H9 (cell line): ENCODE data around the gene SCCPDH. TPM values are rescaled to one million over a fixed set of nuclear protein-coding genes. Genes with fewer than 3 reads are reported as not detected.
A peak's percentile ranks its signal among the peaks of the same experiment; 100 is the strongest.
"Not testable (repeated sequence)": the region's sequence is repeated elsewhere in the genome, so short reads cannot be mapped to it uniquely, and the experiment has no call there.

Experiments
- DNase-seq: peaks from one replicate; pipeline ENCODE4 v3.0.0-alpha.2; 2017
- H2AFZ ChIP-seq: one replicate; pipeline ENCODE4 v1.6.1; 2013; ENCODE audit warnings: mild to moderate bottlenecking, low read length, control low read depth, moderate library complexity
- H2AK5ac ChIP-seq: 2 replicates; pipeline ENCODE4 v1.6.1; 2013; ENCODE audit warnings: low read length, control low read depth, mixed read lengths; ENCODE audit not compliant: insufficient read length
- H2BK120ac ChIP-seq: one replicate; pipeline ENCODE4 v1.6.1; 2013; ENCODE audit warnings: low read depth, mild to moderate bottlenecking, low read length, control low read depth, inconsistent platforms; ENCODE audit not compliant: poor library complexity, severe bottlenecking
- H2BK12ac ChIP-seq: 2 replicates; pipeline ENCODE4 v1.6.1; 2013; ENCODE audit warnings: low read length, control low read depth, mixed read lengths, low read depth; ENCODE audit not compliant: insufficient read length
- H2BK15ac ChIP-seq: 2 replicates; pipeline ENCODE4 v1.6.1; 2013; ENCODE audit warnings: low read depth, low read length, control low read depth
- H2BK20ac ChIP-seq: one replicate; pipeline ENCODE4 v1.6.1; 2013; ENCODE audit warnings: low read depth, mild to moderate bottlenecking, low read length, control low read depth, inconsistent platforms; ENCODE audit not compliant: poor library complexity, severe bottlenecking
- H2BK5ac ChIP-seq: 2 replicates; pipeline ENCODE4 v1.6.1; 2013; ENCODE audit warnings: low read length, control low read depth, mixed read lengths; ENCODE audit not compliant: insufficient read length
- H3K14ac ChIP-seq: 2 replicates; pipeline ENCODE4 v1.6.1; 2013; ENCODE audit warnings: low read length, control low read depth; ENCODE audit not compliant: insufficient read depth
- H3K18ac ChIP-seq: 2 replicates; pipeline ENCODE4 v1.6.1; 2013; ENCODE audit warnings: low read depth, mild to moderate bottlenecking, mixed read lengths, low read length, control low read depth; ENCODE audit not compliant: insufficient read length
- H3K23ac ChIP-seq: 2 replicates; pipeline ENCODE4 v1.6.1; 2013; ENCODE audit warnings: low read length, control low read depth, mixed read lengths, low read depth; ENCODE audit not compliant: insufficient read length
- H3K23me2 ChIP-seq: 2 replicates; pipeline ENCODE4 v1.6.1; 2013; ENCODE audit warnings: low read depth, mild to moderate bottlenecking, mixed read lengths, low read length, control low read depth; ENCODE audit not compliant: insufficient read length, poor library complexity, severe bottlenecking
- H3K27ac ChIP-seq: 2 replicates; pipeline ENCODE4 v1.5.1; 2013; ENCODE audit warnings: low read length, control low read depth, mixed read lengths, low read depth; ENCODE audit not compliant: insufficient read length
- H3K27me3 ChIP-seq: 2 replicates; pipeline ENCODE4 v1.6.1; 2013; ENCODE audit warnings: low read length, control low read depth, inconsistent platforms; ENCODE audit not compliant: insufficient read depth
- H3K4ac ChIP-seq: 2 replicates; pipeline ENCODE4 v1.6.1; 2013; ENCODE audit warnings: low read depth, mild to moderate bottlenecking, control low read depth, inconsistent platforms, low read length, moderate library complexity
- H3K4me1 ChIP-seq: 2 replicates; pipeline ENCODE4 v1.6.1; 2013; ENCODE audit warnings: low read length, control low read depth, inconsistent platforms; ENCODE audit not compliant: insufficient read depth
- H3K4me2 ChIP-seq: 2 replicates; pipeline ENCODE4 v1.6.1; 2013; ENCODE audit warnings: low read length, control low read depth, mixed read lengths; ENCODE audit not compliant: insufficient read length, insufficient read depth
- H3K56ac ChIP-seq: 2 replicates; pipeline ENCODE4 v1.6.1; 2013; ENCODE audit warnings: low read depth, mild to moderate bottlenecking, mixed read lengths, low read length, control low read depth; ENCODE audit not compliant: insufficient read length
- H3K79me1 ChIP-seq: 2 replicates; pipeline ENCODE4 v1.6.1; 2013; ENCODE audit warnings: low read depth, mild to moderate bottlenecking, moderate library complexity, low read length, control low read depth, inconsistent platforms; ENCODE audit not compliant: insufficient read depth, poor library complexity, severe bottlenecking
- H3K79me2 ChIP-seq: 2 replicates; pipeline ENCODE4 v1.6.1; 2013; ENCODE audit warnings: low read length, control low read depth, inconsistent platforms; ENCODE audit not compliant: insufficient read depth
- H3K9ac ChIP-seq: 2 replicates; pipeline ENCODE4 v1.6.1; 2013; ENCODE audit warnings: low read length, control low read depth, mixed read lengths; ENCODE audit not compliant: insufficient read length; ENCODE audit errors: extremely low read depth
- H3K9me3 ChIP-seq: one replicate; pipeline ENCODE4 v1.6.1; 2013; ENCODE audit warnings: low read depth, low read length, inconsistent platforms; ENCODE audit not compliant: control insufficient read depth
- H3T11ph ChIP-seq: one replicate; pipeline ENCODE4 v1.6.1; 2013; ENCODE audit warnings: mild to moderate bottlenecking, low read length, control low read depth, inconsistent platforms
- H4K20me1 ChIP-seq: one replicate; pipeline ENCODE4 v1.6.1; 2013; ENCODE audit not compliant: control insufficient read depth, insufficient read length, insufficient read depth
- H4K5ac ChIP-seq: 2 replicates; pipeline ENCODE4 v1.6.1; 2013; ENCODE audit warnings: low read depth, mild to moderate bottlenecking, mixed read lengths, low read length, control low read depth; ENCODE audit not compliant: insufficient read length
- H4K8ac ChIP-seq: replicated peaks from 2 replicates; pipeline ENCODE4 v1.6.1; 2013; ENCODE audit warnings: low read length, control low read depth, mixed read lengths, low read depth; ENCODE audit not compliant: insufficient read length
- H4K91ac ChIP-seq: 2 replicates; pipeline ENCODE4 v1.6.1; 2013; ENCODE audit warnings: low read depth, mild to moderate bottlenecking, moderate library complexity, mixed read lengths, low read length, control low read depth; ENCODE audit not compliant: insufficient read length
- H3K27ac Mint-ChIP-seq, 3 experiments: 2 replicates in 2 of 3; 3 replicates in 1 of 3; pipeline ENCODE4 v1.8.0; 2020 to 2021; ENCODE audit warnings: mixed read lengths in 3 of 3, mild to moderate bottlenecking in 1 of 3, moderate library complexity in 1 of 3
- H3K27me3 Mint-ChIP-seq: 2 replicates; pipeline ENCODE4 v1.8.0; 2021; ENCODE audit warnings: low read depth, mild to moderate bottlenecking, moderate library complexity, mixed read lengths
- H3K36me3 Mint-ChIP-seq, 3 experiments: 2 replicates in 2 of 3; 3 replicates in 1 of 3; pipeline ENCODE4 v1.8.0; 2020 to 2021; ENCODE audit warnings: low read depth in 3 of 3, mixed read lengths in 3 of 3; ENCODE audit not compliant: insufficient read depth in 1 of 3
- H3K4me1 Mint-ChIP-seq, 2 experiments: 2 replicates each; pipeline ENCODE4 v1.8.0; 2020; ENCODE audit warnings: mixed read lengths in 2 of 2
- H3K4me3 Mint-ChIP-seq, 2 experiments: 2 replicates in 1 of 2; 3 replicates in 1 of 2; pipeline ENCODE4 v1.8.0; 2020 to 2021; ENCODE audit warnings: mild to moderate bottlenecking in 2 of 2, mixed read lengths in 2 of 2, moderate library complexity in 1 of 2
- H3K9me3 Mint-ChIP-seq, 2 experiments: 2 replicates in 1 of 2; 3 replicates in 1 of 2; pipeline ENCODE4 v1.8.0; 2020; ENCODE audit warnings: mild to moderate bottlenecking in 2 of 2, mixed read lengths in 2 of 2, moderate library complexity in 1 of 2
- WGBS: extraction: QIAGEN DNeasy Blood & Tissue Kit; methylation state at CpG from one replicate; pipeline ENCODE4 v1.1.7; 2013; ENCODE audit warnings: missing lambda C conversion rate, low lambda C conversion rate, mixed read lengths; ENCODE audit not compliant: insufficient read length; ENCODE audit errors: extremely low coverage; 5-methylcytosine and 5-hydroxymethylcytosine counted together
- total RNA-seq: library from RNA; stranded (reverse); gene quantifications from 2 replicates; pipeline ENCODE4 v1.2.1, GENCODE V29; 2021

The SCCPDH gene
- total RNA-seq, 1 experiment from 2014 or later: 20.7 TPM

- not testable (repeated sequence) for H2BK5ac ChIP-seq, H3K23ac ChIP-seq, H3K4me3 Mint-ChIP-seq, H3K9ac ChIP-seq, H2BK12ac ChIP-seq, H3K14ac ChIP-seq, H2AK5ac ChIP-seq, H4K20me1 ChIP-seq, H3K27ac ChIP-seq, H4K5ac ChIP-seq, H3K79me1 ChIP-seq, H3K4ac ChIP-seq, H3K79me2 ChIP-seq, H3K9me3 ChIP-seq, H3T11ph ChIP-seq, H3K27me3 ChIP-seq, H2BK15ac ChIP-seq, DNase-seq, H4K8ac ChIP-seq, H3K23me2 ChIP-seq, H4K91ac ChIP-seq, H2BK20ac ChIP-seq, H2BK120ac ChIP-seq, H3K4me2 ChIP-seq, H3K56ac ChIP-seq, H3K4me1 ChIP-seq, H2AFZ ChIP-seq, H3K18ac ChIP-seq
- Mint-ChIP-seq H3K27ac (peak overlapping the region in 1 of 3 experiments; percentile 36; a peak in 1 of 7 replicates), H3K36me3 (peaks cover 6 to 11% (median 7%) of the 10 kb centered on the region in 3 experiments; a peak in 6 of 7 replicates), H3K4me1 (peaks cover 4 to 12% of the 10 kb centered on the region in 2 experiments; a peak in 3 of 4 replicates), H3K27me3 (peaks cover 15% of the 10 kb centered on the region), H3K9me3 (peaks cover 30 to 33% of the 10 kb centered on the region in 2 experiments)
- no CpG with 5 or more reads among the region's 10 CpGs for WGBS
Observed at GRCh38 chr1:246694213-246694895, 29.9 kb upstream of the SCCPDH start.
